Fibroblast of pulmonary artery (primary cell): Measurements from ENCODE around the gene ACE2.
A peak's percentile ranks its signal among the peaks of the same experiment; 100 is the strongest.

ENCODE experiments used
- DNase-seq: peaks from one replicate; pipeline ENCODE4 v3.0.0-alpha.2; 2010; ENCODE audit warnings: low read depth
- H3K4me3 ChIP-seq: replicated peaks from 2 replicates; pipeline ENCODE4 v1.5.1; 2011; ENCODE audit warnings: low read depth, mild to moderate bottlenecking, control low read depth, low read length, moderate library complexity
- TF ChIP-seq, protein P1 (sequence below): IDR thresholded peaks from 2 replicates; pipeline ENCODE4 v1.5.1; 2011; ENCODE audit warnings: mild to moderate bottlenecking, control low read depth, low read length, inconsistent platforms; ENCODE audit errors: missing control alignments

Gene ACE2

DNA sequence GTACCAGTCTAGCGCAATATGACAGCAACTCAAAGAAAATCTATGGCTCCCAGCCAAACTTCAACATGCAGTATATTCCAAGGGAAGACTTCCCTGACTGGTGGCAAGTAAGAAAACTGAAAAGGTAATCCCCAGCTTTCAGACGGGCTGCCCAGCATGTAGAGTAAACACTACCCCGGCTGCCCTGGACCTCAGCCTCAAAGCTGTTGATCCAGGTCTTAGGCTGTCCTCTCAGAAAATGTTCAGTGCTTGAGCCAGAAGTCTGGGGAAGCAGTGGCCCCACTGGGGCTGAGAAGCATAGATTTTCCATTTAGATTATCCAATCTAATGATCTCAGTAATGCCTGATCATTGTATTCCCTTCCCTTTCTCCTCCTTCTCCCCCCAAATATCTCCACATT is 78.3 kb downstream of the ACE2 start:
- no peak overlapping the region for H3K4me3 ChIP-seq
- DNase-seq, result no peak
- TF ChIP-seq, protein P1, sequence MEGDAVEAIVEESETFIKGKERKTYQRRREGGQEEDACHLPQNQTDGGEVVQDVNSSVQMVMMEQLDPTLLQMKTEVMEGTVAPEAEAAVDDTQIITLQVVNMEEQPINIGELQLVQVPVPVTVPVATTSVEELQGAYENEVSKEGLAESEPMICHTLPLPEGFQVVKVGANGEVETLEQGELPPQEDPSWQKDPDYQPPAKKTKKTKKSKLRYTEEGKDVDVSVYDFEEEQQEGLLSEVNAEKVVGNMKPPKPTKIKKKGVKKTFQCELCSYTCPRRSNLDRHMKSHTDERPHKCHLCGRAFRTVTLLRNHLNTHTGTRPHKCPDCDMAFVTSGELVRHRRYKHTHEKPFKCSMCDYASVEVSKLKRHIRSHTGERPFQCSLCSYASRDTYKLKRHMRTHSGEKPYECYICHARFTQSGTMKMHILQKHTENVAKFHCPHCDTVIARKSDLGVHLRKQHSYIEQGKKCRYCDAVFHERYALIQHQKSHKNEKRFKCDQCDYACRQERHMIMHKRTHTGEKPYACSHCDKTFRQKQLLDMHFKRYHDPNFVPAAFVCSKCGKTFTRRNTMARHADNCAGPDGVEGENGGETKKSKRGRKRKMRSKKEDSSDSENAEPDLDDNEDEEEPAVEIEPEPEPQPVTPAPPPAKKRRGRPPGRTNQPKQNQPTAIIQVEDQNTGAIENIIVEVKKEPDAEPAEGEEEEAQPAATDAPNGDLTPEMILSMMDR, result no peak

GRCh38 chrX:15515931-15516330 is 84.8 kb downstream of the ACE2 start:
- no peak overlapping the region for H3K4me3 ChIP-seq
- peak; percentile 84 for DNase-seq
- TF ChIP-seq, protein P1, result no peak

DNA sequence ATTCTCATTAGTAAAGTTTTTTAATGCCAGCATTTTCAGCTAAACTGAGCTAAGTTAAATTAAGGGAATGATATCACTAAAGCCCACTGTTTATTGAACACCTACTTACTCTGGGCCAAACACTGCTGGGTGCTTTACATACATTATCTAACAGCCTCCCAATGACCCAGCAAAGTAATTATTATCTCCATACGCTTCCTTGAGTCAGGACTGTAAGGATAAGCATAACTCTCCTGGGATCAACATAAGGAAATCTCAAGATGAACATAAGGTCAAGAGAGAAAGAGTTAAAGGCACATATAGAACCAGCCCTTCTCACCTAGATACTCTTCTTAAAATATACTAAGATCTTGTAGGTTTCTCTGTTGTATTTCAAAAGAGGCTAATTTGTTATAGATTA is 86.5 kb downstream of the ACE2 start:
- TF ChIP-seq, protein P1, result no peak
- DNase-seq, result no peak
- H3K4me3 ChIP-seq, result no peak overlapping the region

- peak; percentile 34 for DNase-seq
- TF ChIP-seq, protein P1, result no peak
- H3K4me3 ChIP-seq, result no peak overlapping the region
These were observed 88.3 kb downstream of the ACE2 start for GRCh38 chrX:15512401-15512965.

DNA sequence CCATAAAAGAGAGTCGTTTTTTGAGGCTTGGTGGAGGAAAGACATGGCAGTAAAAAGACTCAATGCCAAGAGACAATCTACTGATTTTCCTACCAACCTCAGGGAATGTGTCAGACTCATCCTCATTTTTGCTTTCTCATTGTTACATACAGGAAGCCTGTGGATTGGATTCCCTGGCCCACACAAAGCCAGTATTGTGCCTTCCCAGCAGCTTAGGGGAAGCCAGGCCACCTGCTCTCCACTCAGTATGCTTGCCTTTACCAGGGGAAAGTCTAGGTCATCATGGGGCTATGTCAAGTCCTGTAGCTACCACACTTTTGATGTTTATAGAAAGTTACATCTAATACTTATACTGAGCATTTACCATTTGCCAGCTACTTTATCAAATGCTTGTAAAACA is 89.2 kb downstream of the ACE2 start:
- H3K4me3 ChIP-seq, result no peak overlapping the region
- DNase-seq, result peak; percentile 36
- TF ChIP-seq, protein P1, result no peak
